Thyroid gland (tissue), 4 donors: Measurements from ENCODE around the gene PAGR1.
"Not testable (repeated sequence)": the region's sequence is repeated elsewhere in the genome, so short reads cannot be mapped to it uniquely, and the experiment has no call there.

ENCODE experiments used
- POLR2A ChIP-seq, 2 donors: fragments of 450-650 bp; IDR thresholded peaks; one replicate each; pipeline ENCODE4 v1.6.1; 2017; ENCODE audit warnings: antibody characterized with exemption in 2 of 2, mild to moderate bottlenecking in 2 of 2, moderate library complexity in 1 of 2
- TF ChIP-seq, protein P1 (sequence below), 6 experiments: fragments of 200-600 bp in 3 of 6; fragments of 450-650 bp in 3 of 6; sonication (generic) in 3 of 6; IDR thresholded peaks; one replicate each; pipeline ENCODE4 v1.5.1; 2016 to 2019; ENCODE audit warnings: antibody characterized with exemption in 6 of 6, mild to moderate bottlenecking in 2 of 6, inconsistent platforms in 1 of 6, moderate library complexity in 1 of 6

DNA sequence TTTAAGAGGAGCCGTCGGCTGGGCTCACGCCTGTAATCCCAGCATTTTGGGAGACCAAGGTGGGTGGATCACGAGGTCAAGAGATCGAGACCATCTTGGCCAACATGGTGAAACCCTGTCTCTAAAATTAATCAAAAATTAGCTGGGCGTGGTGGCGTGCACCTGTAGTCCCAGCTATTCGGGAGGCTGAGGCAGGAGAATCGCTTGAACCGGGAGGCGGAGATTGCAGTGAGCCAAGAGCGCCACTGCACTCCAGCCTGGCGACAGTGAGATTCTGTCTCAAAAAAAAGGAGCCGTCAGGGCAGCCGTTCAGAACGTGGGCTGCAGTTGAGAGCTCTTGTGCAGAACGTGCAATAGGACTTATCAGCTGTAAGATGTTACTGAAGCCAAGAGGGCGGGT, 22.8 kb upstream of the PAGR1 start:
- TF ChIP-seq, protein P1, sequence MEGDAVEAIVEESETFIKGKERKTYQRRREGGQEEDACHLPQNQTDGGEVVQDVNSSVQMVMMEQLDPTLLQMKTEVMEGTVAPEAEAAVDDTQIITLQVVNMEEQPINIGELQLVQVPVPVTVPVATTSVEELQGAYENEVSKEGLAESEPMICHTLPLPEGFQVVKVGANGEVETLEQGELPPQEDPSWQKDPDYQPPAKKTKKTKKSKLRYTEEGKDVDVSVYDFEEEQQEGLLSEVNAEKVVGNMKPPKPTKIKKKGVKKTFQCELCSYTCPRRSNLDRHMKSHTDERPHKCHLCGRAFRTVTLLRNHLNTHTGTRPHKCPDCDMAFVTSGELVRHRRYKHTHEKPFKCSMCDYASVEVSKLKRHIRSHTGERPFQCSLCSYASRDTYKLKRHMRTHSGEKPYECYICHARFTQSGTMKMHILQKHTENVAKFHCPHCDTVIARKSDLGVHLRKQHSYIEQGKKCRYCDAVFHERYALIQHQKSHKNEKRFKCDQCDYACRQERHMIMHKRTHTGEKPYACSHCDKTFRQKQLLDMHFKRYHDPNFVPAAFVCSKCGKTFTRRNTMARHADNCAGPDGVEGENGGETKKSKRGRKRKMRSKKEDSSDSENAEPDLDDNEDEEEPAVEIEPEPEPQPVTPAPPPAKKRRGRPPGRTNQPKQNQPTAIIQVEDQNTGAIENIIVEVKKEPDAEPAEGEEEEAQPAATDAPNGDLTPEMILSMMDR (IDR thresholded peaks at IDR 0.05), result not testable (repeated sequence)
- TF ChIP-seq POLR2A (IDR thresholded peaks at IDR 0.05), result not testable (repeated sequence)
